ENCODE results near the gene GRM1. TPM values are rescaled to one million over a fixed set of nuclear protein-coding genes. Genes with fewer than 3 reads are reported as not detected.

The GRM1 gene
- total and polyA plus RNA-seq, 2 experiments from 2014 or later: 0.29 to 0.63 TPM

- TF ChIP-seq ZNF331 (CRISPR knock-in tag; IDR thresholded peaks at IDR 0.05; ENCODE audit: low read depth) (no peak), POLR2AphosphoS5 (IDR thresholded peaks at IDR 0.05; ENCODE audit: low read depth) (no peak)
Observed at GRCh38 chr6:146312608-146313007, 283.7 kb downstream of the GRM1 start (continued).

- no peaks in the 10 kb centered on the region for H4K20me1 ChIP-seq (replicated peaks; ENCODE audit: insufficient read depth)
- H3K4me1 ChIP-seq (ENCODE audit: insufficient read depth): no peaks in the 10 kb centered on the region
- Mint-ChIP-seq H3K4me1 (no peaks in the 10 kb centered on the region), H3K9me3 (no peaks in the 10 kb centered on the region; the same call in 2 of the 3 replicates), H3K27ac (no peak overlapping the region), H3K27me3 (ENCODE audit: insufficient read depth, low read depth, poor library complexity) (no peaks in the 10 kb centered on the region), H3K4me3 (no peak overlapping the region), H3K36me3 (ENCODE audit: low read depth) (no peaks in the 10 kb centered on the region)
- ATAC-seq: no peak
- H3K4me3 ChIP-seq: no peak overlapping the region
- no peak overlapping the region for H3K4me2 ChIP-seq
- H3F3A ChIP-seq (replicated peaks; ENCODE audit: low read depth): no peaks in the 10 kb centered on the region
- TF ChIP-seq ETS1 (IDR thresholded peaks at IDR 0.05) (no peak), POLR2AphosphoS5 (IDR thresholded peaks at IDR 0.05; ENCODE audit: low read depth) (no peak), EZH2 (IDR thresholded peaks at IDR 0.05; ENCODE audit: low read depth, unreplicated experiment) (no peak), JUNB (IDR thresholded peaks at IDR 0.05; ENCODE audit: unreplicated experiment) (no peak), ZNF114 (CRISPR knock-in tag; IDR thresholded peaks at IDR 0.05) (no peak), NANOG (IDR thresholded peaks at IDR 0.05; ENCODE audit: borderline replicate concordance) (no peak), CREB1 (CRISPR knock-in tag; IDR thresholded peaks at IDR 0.05; ENCODE audit: low read depth) (no peak), ZNF331 (CRISPR knock-in tag; IDR thresholded peaks at IDR 0.05; ENCODE audit: low read depth) (no peak), ZNF462 (CRISPR knock-in tag; IDR thresholded peaks at IDR 0.05) (no peak), REST (IDR thresholded peaks at IDR 0.05; ENCODE audit: unreplicated experiment) (no peak), EZH2phosphoT487 (IDR thresholded peaks at IDR 0.05; ENCODE audit: unreplicated experiment) (no peak)
- no peaks in the 10 kb centered on the region for H3K27me3 ChIP-seq (ENCODE audit: insufficient read depth)
- peak overlapping the region; percentile 80; the same call in 1 of the 2 replicates for H2AFZ ChIP-seq
- DNase-seq (ENCODE audit: low spot score): no peak
- no peaks in the 10 kb centered on the region for H3K36me3 ChIP-seq (ENCODE audit: insufficient read depth)
- H3K9me2 ChIP-seq (ENCODE audit: insufficient read depth): no peaks in the 10 kb centered on the region
- H3K79me2 ChIP-seq (replicated peaks; ENCODE audit: insufficient read depth): no peaks in the 10 kb centered on the region
- no peak overlapping the region for H3K27ac ChIP-seq (ENCODE audit: low read depth)
Observed at GRCh38 chr6:146315381-146316174, 286.7 kb downstream of the GRM1 start.
